HL-60 (cell line): ENCODE results near the gene GYG1.

Experiments
- DNase-seq, 2 experiments: peaks; one replicate each; pipeline ENCODE4 v3.0.0-alpha.2; 2010 to 2020; ENCODE audit warnings: low read depth in 1 of 2, low spot score in 1 of 2
- H3K27ac ChIP-seq: fragments of 250-450 bp; sonication (Bioruptor Pico); replicated peaks from 2 replicates; pipeline ENCODE4 v1.5.1; 2020; ENCODE audit warnings: mild to moderate bottlenecking, moderate library complexity
- H3K27me3 ChIP-seq: fragments of 250-450 bp; sonication (Bioruptor Pico); 2 replicates; pipeline ENCODE4 v1.5.1; 2021; ENCODE audit warnings: mild to moderate bottlenecking, moderate library complexity; ENCODE audit not compliant: insufficient read depth, poor library complexity, severe bottlenecking
- H3K4me3 ChIP-seq: replicated peaks from 2 replicates; pipeline ENCODE4 v1.5.1; 2011; ENCODE audit warnings: mild to moderate bottlenecking, control low read depth, low read length; ENCODE audit not compliant: insufficient read depth
- GABPA ChIP-seq: IDR thresholded peaks from 2 replicates; pipeline ENCODE4 v1.6.1; 2012; ENCODE audit warnings: low read depth
- POLR2AphosphoS5 ChIP-seq: IDR thresholded peaks from 2 replicates; pipeline ENCODE4 v1.6.1; 2012; ENCODE audit warnings: low read depth
- SPI1 ChIP-seq: IDR thresholded peaks from 2 replicates; pipeline ENCODE4 v1.6.1; 2012; ENCODE audit warnings: low read depth, mild to moderate bottlenecking, borderline replicate concordance
- TF ChIP-seq, protein P1 (sequence below): IDR thresholded peaks from 2 replicates; pipeline ENCODE4 v1.6.1; 2012; ENCODE audit warnings: low read depth; ENCODE audit not compliant: insufficient replicate concordance
- TF ChIP-seq, protein P2 (sequence below): IDR thresholded peaks from one replicate; pipeline ENCODE4 v1.5.1; 2011; ENCODE audit warnings: low read length, control low read depth, inconsistent platforms; ENCODE audit not compliant: insufficient read depth

Gene GYG1

GRCh38 chr3:149038322-149038721 is 47.0 kb downstream of the GYG1 start:
- TF ChIP-seq, protein P1, sequence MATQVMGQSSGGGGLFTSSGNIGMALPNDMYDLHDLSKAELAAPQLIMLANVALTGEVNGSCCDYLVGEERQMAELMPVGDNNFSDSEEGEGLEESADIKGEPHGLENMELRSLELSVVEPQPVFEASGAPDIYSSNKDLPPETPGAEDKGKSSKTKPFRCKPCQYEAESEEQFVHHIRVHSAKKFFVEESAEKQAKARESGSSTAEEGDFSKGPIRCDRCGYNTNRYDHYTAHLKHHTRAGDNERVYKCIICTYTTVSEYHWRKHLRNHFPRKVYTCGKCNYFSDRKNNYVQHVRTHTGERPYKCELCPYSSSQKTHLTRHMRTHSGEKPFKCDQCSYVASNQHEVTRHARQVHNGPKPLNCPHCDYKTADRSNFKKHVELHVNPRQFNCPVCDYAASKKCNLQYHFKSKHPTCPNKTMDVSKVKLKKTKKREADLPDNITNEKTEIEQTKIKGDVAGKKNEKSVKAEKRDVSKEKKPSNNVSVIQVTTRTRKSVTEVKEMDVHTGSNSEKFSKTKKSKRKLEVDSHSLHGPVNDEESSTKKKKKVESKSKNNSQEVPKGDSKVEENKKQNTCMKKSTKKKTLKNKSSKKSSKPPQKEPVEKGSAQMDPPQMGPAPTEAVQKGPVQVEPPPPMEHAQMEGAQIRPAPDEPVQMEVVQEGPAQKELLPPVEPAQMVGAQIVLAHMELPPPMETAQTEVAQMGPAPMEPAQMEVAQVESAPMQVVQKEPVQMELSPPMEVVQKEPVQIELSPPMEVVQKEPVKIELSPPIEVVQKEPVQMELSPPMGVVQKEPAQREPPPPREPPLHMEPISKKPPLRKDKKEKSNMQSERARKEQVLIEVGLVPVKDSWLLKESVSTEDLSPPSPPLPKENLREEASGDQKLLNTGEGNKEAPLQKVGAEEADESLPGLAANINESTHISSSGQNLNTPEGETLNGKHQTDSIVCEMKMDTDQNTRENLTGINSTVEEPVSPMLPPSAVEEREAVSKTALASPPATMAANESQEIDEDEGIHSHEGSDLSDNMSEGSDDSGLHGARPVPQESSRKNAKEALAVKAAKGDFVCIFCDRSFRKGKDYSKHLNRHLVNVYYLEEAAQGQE = no peak
- no peak for TF ChIP-seq SPI1
- TF ChIP-seq GABPA = no peak
- TF ChIP-seq, protein P2, sequence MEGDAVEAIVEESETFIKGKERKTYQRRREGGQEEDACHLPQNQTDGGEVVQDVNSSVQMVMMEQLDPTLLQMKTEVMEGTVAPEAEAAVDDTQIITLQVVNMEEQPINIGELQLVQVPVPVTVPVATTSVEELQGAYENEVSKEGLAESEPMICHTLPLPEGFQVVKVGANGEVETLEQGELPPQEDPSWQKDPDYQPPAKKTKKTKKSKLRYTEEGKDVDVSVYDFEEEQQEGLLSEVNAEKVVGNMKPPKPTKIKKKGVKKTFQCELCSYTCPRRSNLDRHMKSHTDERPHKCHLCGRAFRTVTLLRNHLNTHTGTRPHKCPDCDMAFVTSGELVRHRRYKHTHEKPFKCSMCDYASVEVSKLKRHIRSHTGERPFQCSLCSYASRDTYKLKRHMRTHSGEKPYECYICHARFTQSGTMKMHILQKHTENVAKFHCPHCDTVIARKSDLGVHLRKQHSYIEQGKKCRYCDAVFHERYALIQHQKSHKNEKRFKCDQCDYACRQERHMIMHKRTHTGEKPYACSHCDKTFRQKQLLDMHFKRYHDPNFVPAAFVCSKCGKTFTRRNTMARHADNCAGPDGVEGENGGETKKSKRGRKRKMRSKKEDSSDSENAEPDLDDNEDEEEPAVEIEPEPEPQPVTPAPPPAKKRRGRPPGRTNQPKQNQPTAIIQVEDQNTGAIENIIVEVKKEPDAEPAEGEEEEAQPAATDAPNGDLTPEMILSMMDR = no peak
- no peak for TF ChIP-seq POLR2AphosphoS5
- Histone ChIP-seq H3K4me3 (no peak overlapping the region), H3K27ac (no peak overlapping the region), H3K27me3 (no peaks in the 10 kb centered on the region)
- no peak for DNase-seq

DNA sequence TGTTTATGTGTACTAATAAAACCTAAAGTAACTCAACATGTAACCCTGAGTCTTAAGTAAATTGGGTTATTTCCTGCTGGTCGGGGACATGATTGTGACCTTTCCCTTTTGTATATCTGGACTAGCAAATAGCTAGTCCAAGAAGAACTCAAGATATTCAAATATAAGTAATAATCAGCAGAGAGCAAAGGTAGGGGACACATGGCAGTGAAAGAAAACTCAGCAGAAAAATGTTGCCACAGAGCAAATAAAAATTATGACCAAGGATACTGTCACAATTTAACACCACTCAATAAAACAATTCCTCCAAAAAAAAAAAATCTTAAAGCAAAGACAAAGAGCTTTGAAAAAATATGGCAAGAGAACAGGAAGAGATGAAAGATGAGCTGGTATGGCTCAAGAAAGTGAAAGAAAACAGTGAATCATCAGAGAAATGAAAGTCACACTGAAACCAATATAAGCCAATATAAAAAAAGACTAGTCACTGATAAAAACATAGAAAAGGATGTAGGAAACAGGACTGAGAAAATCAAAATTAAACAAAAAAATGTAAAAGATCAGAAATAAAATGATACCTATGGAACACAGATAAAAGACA is 51.5 kb downstream of the GYG1 start:
- no peak for TF ChIP-seq POLR2AphosphoS5
- TF ChIP-seq, protein P2 = no peak
- no peak for TF ChIP-seq GABPA
- TF ChIP-seq SPI1 = no peak
- TF ChIP-seq, protein P1 = no peak
- no peak overlapping the region for H3K27ac ChIP-seq
- no peak overlapping the region for H3K4me3 ChIP-seq
- no peak for DNase-seq
- no peaks in the 10 kb centered on the region for H3K27me3 ChIP-seq

GRCh38 chr3:149044339-149045083 is 53.2 kb downstream of the GYG1 start:
- H3K4me3 ChIP-seq = no peak overlapping the region
- H3K27me3 ChIP-seq = no peaks in the 10 kb centered on the region
- no peak for DNase-seq
- TF ChIP-seq, protein P2 = no peak
- TF ChIP-seq GABPA (no peak), POLR2AphosphoS5 (no peak), SPI1 (no peak)
- TF ChIP-seq, protein P1 = no peak
- no peak overlapping the region for H3K27ac ChIP-seq
